MCF 10A (cell line): ENCODE results near the gene SMC2. TPM values are rescaled to one million over a fixed set of nuclear protein-coding genes. Genes with fewer than 3 reads are reported as not detected.

Experiments
- BruUV-seq: library from RNA; stranded (reverse); fragments of 400-500 nt; replicated peaks from 2 replicates; lab custom pipeline; 2021; lab: Mats Ljungman, UMichigan
- CTCF ChIA-PET: fragments of 300-600 bp; sonication (Branson Sonifier 250); formaldehyde crosslinking; extraction: SDS; loops from one replicate; lab custom pipeline; 2021; ENCODE audit warnings: antibody characterized with exemption, inconsistent platforms; lab: Yijun Ruan, JAX
- POLR2A ChIA-PET: fragments of 300-600, 350-650 bp; sonication (Branson Sonifier 250); formaldehyde crosslinking; extraction: SDS; loops from one replicate; lab custom pipeline; 2020; ENCODE audit warnings: antibody characterized with exemption, inconsistent platforms; lab: Yijun Ruan, JAX
- DNase-seq: peaks from one replicate; pipeline ENCODE4 v3.0.0-alpha.2; 2018; ENCODE audit not compliant: unreplicated experiment
- H3K27ac Mint-ChIP-seq: one replicate; pipeline ENCODE4 v1.8.0; 2022; ENCODE audit warnings: mild to moderate bottlenecking, low read depth, mixed read lengths; ENCODE audit not compliant: unreplicated experiment
- H3K27me3 Mint-ChIP-seq: one replicate; pipeline ENCODE4 v1.8.0; 2022; ENCODE audit warnings: mixed read lengths; ENCODE audit not compliant: insufficient read depth, unreplicated experiment
- H3K36me3 Mint-ChIP-seq: one replicate; pipeline ENCODE4 v1.8.0; 2022; ENCODE audit warnings: mild to moderate bottlenecking, moderate library complexity, mixed read lengths; ENCODE audit not compliant: insufficient read depth, unreplicated experiment
- H3K4me1 Mint-ChIP-seq: one replicate; pipeline ENCODE4 v1.8.0; 2022; ENCODE audit warnings: mixed read lengths; ENCODE audit not compliant: insufficient read depth, unreplicated experiment
- H3K4me3 Mint-ChIP-seq: one replicate; pipeline ENCODE4 v1.8.0; 2022; ENCODE audit warnings: mild to moderate bottlenecking, moderate library complexity, mixed read lengths; ENCODE audit not compliant: unreplicated experiment
- H3K9me3 Mint-ChIP-seq: one replicate; pipeline ENCODE4 v1.8.0; 2022; ENCODE audit warnings: mixed read lengths; ENCODE audit not compliant: unreplicated experiment
- intact Hi-C: fragments of 100-400 bp; cut with micrococcal nuclease; formaldehyde crosslinking; loops from 2 replicates; pipeline ENCODE4 v1.14.1; 2022
- total RNA-seq: library from RNA; stranded (reverse); gene quantifications from 2 replicates; pipeline ENCODE4 v1.2.3, GENCODE V29; 2022
- TF ChIP-seq, protein P1 (sequence below): fragments of 200-600 bp; IDR thresholded peaks from one replicate; pipeline ENCODE4 v1.8.0; 2022; ENCODE audit warnings: antibody characterized with exemption, mild to moderate bottlenecking; ENCODE audit not compliant: unreplicated experiment

The SMC2 gene
- total RNA-seq, 1 experiment from 2014 or later: 23.1 TPM

DNA sequence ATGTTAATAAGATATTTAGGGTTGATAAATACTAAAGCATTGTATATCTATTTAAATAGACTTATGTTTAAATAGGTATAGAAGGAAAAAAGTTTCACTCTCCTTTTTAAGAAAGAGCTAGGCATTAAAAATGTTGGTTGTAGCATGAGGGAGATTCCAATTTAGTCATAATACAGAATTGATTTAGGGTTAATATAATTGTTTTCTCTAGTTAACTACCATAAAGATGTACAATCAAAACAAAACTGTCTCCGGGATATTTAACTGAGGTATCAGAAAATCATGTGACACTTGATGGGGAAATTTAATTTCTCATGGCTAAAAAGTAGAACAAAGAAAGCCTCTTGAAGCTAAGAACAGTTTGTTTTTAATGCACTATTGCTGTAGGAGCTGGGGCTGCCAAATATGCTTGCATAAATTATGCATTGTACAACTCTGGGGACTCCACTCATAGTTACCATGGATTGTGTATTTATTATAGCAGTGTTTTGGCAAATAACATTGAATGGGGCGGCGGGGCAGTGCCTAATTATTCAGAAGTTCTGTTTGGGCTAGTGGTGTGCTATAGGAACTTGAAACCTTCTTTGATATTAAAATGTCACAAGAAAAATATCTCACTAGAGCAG lies 44.2 kb downstream of the SMC2 start:
- TF ChIP-seq, protein P1, sequence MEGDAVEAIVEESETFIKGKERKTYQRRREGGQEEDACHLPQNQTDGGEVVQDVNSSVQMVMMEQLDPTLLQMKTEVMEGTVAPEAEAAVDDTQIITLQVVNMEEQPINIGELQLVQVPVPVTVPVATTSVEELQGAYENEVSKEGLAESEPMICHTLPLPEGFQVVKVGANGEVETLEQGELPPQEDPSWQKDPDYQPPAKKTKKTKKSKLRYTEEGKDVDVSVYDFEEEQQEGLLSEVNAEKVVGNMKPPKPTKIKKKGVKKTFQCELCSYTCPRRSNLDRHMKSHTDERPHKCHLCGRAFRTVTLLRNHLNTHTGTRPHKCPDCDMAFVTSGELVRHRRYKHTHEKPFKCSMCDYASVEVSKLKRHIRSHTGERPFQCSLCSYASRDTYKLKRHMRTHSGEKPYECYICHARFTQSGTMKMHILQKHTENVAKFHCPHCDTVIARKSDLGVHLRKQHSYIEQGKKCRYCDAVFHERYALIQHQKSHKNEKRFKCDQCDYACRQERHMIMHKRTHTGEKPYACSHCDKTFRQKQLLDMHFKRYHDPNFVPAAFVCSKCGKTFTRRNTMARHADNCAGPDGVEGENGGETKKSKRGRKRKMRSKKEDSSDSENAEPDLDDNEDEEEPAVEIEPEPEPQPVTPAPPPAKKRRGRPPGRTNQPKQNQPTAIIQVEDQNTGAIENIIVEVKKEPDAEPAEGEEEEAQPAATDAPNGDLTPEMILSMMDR: no peak
- DNase-seq: no peak
- intact Hi-C loops: no loop called here
- ChIA-PET POLR2A (interaction anchor here (0.9 to 2.5 kb wide), 2 partner anchors 9 to 45 kb away, joined by 3 to 5 read pairs; partner anchors contain the start of gene SMC2), CTCF (interaction anchor here (0.6 to 1.3 kb wide), 2 partner anchors 12 to 84 kb away, joined by 3 to 4 read pairs; no protein-coding TSS in a partner anchor)
- H3K36me3 Mint-ChIP-seq: peaks cover 22% of the 10 kb centered on the region
- H3K4me1 Mint-ChIP-seq: no peaks in the 10 kb centered on the region
- no peak overlapping the region for H3K4me3 Mint-ChIP-seq
- peaks cover 11% of the 10 kb centered on the region for H3K9me3 Mint-ChIP-seq
- no TSS peak for BruUV-seq
- no peaks in the 10 kb centered on the region for H3K27me3 Mint-ChIP-seq
- H3K27ac Mint-ChIP-seq: peak overlapping the region; percentile 23

DNA sequence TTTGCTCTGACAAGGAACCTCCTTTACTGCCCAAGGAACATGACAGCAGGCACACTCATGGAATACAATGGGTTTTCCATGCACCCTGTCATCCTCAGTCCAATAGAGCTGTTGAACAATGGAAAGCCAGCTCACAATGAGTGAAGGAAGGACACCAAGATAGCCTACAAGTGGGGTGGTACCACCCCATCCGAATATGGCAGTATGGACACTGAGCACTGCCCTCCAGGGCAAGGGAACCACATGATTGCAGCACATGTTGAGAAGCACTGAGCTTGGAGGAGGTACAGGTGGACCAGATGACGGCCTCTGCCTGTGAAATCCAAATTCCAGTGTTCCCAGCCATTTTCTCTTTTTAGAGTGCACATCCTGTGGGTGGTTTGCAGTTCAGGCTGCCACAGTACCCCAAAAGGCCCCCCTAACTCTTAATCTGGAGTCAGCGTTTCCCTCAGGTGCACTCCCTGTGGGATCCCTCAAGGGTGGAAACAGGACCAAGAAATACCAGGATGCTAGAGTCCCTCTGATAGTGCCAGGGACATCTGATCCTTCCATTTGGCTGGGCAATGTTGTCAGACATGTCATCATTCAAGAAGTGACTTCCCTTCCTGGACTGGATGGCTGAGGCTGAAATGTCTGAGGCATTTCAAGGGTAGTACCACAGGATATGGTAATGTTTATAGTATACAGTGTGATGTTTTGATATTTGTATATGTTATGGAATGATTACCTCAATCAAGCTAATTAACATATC lies 48.9 kb downstream of the SMC2 start:
- intact Hi-C loops: no loop called here
- ChIA-PET CTCF (no interaction called here), POLR2A (no interaction called here)
- Mint-ChIP-seq H3K4me1 (no peaks in the 10 kb centered on the region), H3K36me3 (no peaks in the 10 kb centered on the region), H3K4me3 (no peak overlapping the region), H3K9me3 (no peaks in the 10 kb centered on the region), H3K27ac (no peak overlapping the region), H3K27me3 (no peaks in the 10 kb centered on the region)
- no peak for DNase-seq
- TF ChIP-seq, protein P1: no peak
- BruUV-seq: no TSS peak

DNA sequence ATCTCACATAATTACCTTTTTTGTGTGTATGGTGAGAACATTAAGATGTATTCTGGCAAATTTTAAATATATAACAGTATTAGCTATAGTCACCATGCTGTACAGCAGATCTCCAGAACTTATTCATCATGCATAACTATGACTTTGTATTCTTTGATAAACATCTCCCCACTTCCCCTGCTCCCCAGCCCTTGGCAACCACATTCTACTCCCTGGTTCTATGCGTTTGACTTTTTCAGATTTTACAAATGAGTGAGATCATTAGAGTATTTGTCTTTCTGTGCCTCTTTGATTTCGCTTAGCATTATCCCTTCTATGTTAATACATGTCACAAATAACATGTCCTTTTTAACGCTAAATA lies 49.4 kb downstream of the SMC2 start:
- intact Hi-C loops: no loop called here
- TF ChIP-seq, protein P1: no peak
- no peaks in the 10 kb centered on the region for H3K36me3 Mint-ChIP-seq
- DNase-seq: no peak
- no peaks in the 10 kb centered on the region for H3K9me3 Mint-ChIP-seq
- ChIA-PET CTCF (no interaction called here), POLR2A (no interaction called here)
- H3K27me3 Mint-ChIP-seq: no peaks in the 10 kb centered on the region
- no TSS peak for BruUV-seq
- H3K4me3 Mint-ChIP-seq: no peak overlapping the region
- no peak overlapping the region for H3K27ac Mint-ChIP-seq
- no peaks in the 10 kb centered on the region for H3K4me1 Mint-ChIP-seq

- Mint-ChIP-seq H3K27me3 (no peaks in the 10 kb centered on the region), H3K36me3 (no peaks in the 10 kb centered on the region), H3K27ac (no peak overlapping the region), H3K4me1 (no peaks in the 10 kb centered on the region), H3K9me3 (no peaks in the 10 kb centered on the region), H3K4me3 (no peak overlapping the region)
- DNase-seq: peak; percentile 17
- ChIA-PET POLR2A (no interaction called here), CTCF (no interaction called here)
- BruUV-seq: no TSS peak
- TF ChIP-seq, protein P1: no peak
- intact Hi-C loops: no loop called here
Observed at GRCh38 chr9:104144336-104144735, 50.2 kb downstream of the SMC2 start.
